Fibroblast of mammary gland (primary cell): ENCODE data around the gene RILP.
"Not testable (repeated sequence)": the region's sequence is repeated elsewhere in the genome, so short reads cannot be mapped to it uniquely, and the experiment has no call there.

Source experiments
- DNase-seq: peaks from one replicate; pipeline ENCODE4 v3.0.0-alpha.2; 2010; ENCODE audit warnings: low read depth
- H3K4me3 ChIP-seq: 2 replicates; pipeline ENCODE4 v1.5.1; 2011; ENCODE audit warnings: low read depth, mild to moderate bottlenecking, low read length, moderate library complexity; ENCODE audit not compliant: control insufficient read depth
- CTCF ChIP-seq: conservative IDR thresholded peaks from 2 replicates; pipeline ENCODE4 v1.5.1; 2011; ENCODE audit warnings: low read depth, low read length, inconsistent platforms; ENCODE audit not compliant: control insufficient read depth, insufficient read depth

Gene RILP

GRCh38 chr17:1649844-1650501, at the start of gene RILP:
Gene RILP (minus strand): TSS chr17:1649866. CDS start chr17:1649804, 62 bp downstream.
- H3K4me3 ChIP-seq = peak within 1 kb of the TSS; percentile 46
- no peak for TF ChIP-seq CTCF
- peak; percentile 62 for DNase-seq

- no peak for TF ChIP-seq CTCF
- no peak overlapping the region for H3K4me3 ChIP-seq
- no peak for DNase-seq
These were observed 48.0 kb upstream of the RILP start for GRCh38 chr17:1697681-1698080.

GRCh38 chr17:1695365-1695764, 45.7 kb upstream of the RILP start:
- DNase-seq = no peak
- no peak overlapping the region for H3K4me3 ChIP-seq
- no peak for TF ChIP-seq CTCF

GRCh38 chr17:1693339-1693738, 43.7 kb upstream of the RILP start:
- DNase-seq = no peak
- no peak for TF ChIP-seq CTCF
- no peak overlapping the region for H3K4me3 ChIP-seq

GRCh38 chr17:1690544-1691221, 41.0 kb upstream of the RILP start:
- no peak overlapping the region for H3K4me3 ChIP-seq
- TF ChIP-seq CTCF = no peak
- DNase-seq = no peak

- not testable (repeated sequence) for DNase-seq, H3K4me3 ChIP-seq
These were observed 38.7 kb upstream of the RILP start for GRCh38 chr17:1688405-1688804.

- no peak overlapping the region for H3K4me3 ChIP-seq
- peak; percentile 5 for DNase-seq
- TF ChIP-seq CTCF = no peak
These were observed 36.4 kb upstream of the RILP start for GRCh38 chr17:1686086-1686485.
